ENCODE data around the gene NRXN2.

The NRXN2 gene

DNA sequence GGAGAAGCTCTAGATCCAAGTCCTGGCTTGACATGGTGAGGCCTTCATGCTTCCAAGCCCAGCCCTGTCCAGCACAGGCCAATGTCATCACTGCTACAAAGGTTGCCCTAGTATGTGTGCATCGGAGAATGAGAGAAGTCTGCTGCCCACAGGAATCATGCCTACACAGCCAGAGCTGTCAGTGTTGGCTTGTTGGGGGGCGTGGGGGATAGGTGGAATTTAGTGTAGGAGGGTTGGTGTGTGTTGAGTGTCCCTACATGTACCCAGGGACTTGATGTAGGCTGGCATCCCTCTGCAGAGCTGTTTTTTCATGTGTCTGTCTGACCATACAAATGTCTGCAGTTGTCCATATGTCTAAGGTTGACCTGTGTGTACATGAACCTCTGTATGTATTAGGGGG, 94.4 kb downstream of the NRXN2 start:
- Histone ChIP-seq H3K9me3 (ENCODE audit: control insufficient read depth, insufficient read depth, low read depth, low read length) (no peaks in the 10 kb centered on the region), H3K27ac (ENCODE audit: extremely low read depth, low read depth, low read length) (no peak overlapping the region), H3K4me3 (ENCODE audit: low read depth, low read length) (no peak overlapping the region), H3K4me1 (ENCODE audit: control insufficient read depth, insufficient read depth, low read length) (no peaks in the 10 kb centered on the region), H3K36me3 (ENCODE audit: control insufficient read depth in 2 of 2, insufficient read depth in 1 of 2, low read length in 2 of 2) (no peaks in the 10 kb centered on the region)
- ChIA-PET POLR2A (no interaction called here), CTCF (no interaction called here)
- peak; percentile 62 for TF ChIP-seq ZFHX2 (tag by site-specific recombination; conservative IDR thresholded peaks at IDR 0.05)
- peak; percentile 73 for TF ChIP-seq EGR2 (tag by site-specific recombination; IDR thresholded peaks at IDR 0.05; ENCODE audit: low read depth)
- no peak for TF ChIP-seq ZNF175 (tag by site-specific recombination; IDR thresholded peaks at IDR 0.05)
- TF ChIP-seq ZEB2 (tag by site-specific recombination; IDR thresholded peaks at IDR 0.05): no peak

DNA sequence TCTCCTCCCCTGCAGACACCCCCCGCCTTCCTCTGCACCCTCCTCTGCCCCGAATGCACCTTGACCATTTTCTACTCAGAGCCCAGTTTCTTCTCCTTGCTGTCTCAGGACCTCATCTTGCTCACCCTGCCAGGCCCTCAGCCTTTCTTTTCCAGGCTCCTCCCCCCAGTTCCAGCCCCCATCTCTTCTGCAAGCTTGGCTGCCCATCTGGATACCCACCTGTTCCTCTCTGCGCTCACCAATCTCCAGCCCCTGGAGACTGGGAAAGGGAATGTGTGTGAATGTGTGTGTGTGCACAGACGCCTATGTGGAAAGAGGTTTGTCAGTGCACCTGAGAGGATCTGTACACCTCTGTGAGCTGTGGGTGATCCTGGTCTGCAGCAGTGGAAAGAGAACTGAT, 95.6 kb downstream of the NRXN2 start:
- Histone ChIP-seq H3K9me3 (ENCODE audit: control insufficient read depth, insufficient read depth, low read depth, low read length) (no peaks in the 10 kb centered on the region), H3K4me3 (ENCODE audit: low read depth, low read length) (no peak overlapping the region), H3K4me1 (ENCODE audit: control insufficient read depth, insufficient read depth, low read length) (no peaks in the 10 kb centered on the region), H3K36me3 (ENCODE audit: control insufficient read depth in 2 of 2, insufficient read depth in 1 of 2, low read length in 2 of 2) (no peaks in the 10 kb centered on the region), H3K27ac (ENCODE audit: extremely low read depth, low read depth, low read length) (no peak overlapping the region)
- TF ChIP-seq, protein P1, sequence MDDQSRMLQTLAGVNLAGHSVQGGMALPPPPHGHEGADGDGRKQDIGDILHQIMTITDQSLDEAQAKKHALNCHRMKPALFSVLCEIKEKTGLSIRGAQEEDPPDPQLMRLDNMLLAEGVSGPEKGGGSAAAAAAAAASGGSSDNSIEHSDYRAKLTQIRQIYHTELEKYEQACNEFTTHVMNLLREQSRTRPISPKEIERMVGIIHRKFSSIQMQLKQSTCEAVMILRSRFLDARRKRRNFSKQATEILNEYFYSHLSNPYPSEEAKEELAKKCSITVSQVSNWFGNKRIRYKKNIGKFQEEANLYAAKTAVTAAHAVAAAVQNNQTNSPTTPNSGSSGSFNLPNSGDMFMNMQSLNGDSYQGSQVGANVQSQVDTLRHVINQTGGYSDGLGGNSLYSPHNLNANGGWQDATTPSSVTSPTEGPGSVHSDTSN (CRISPR knock-in tag; IDR thresholded peaks at IDR 0.05): no peak
- TF ChIP-seq ZSCAN30 (tag by site-specific recombination; IDR thresholded peaks at IDR 0.05) (no peak), SCRT1 (tag by site-specific recombination; IDR thresholded peaks at IDR 0.05; ENCODE audit: borderline replicate concordance) (no peak), ZNF658 (tag by site-specific recombination; IDR thresholded peaks at IDR 0.05) (no peak), ZNF146 (tag by site-specific recombination; IDR thresholded peaks at IDR 0.05) (no peak), HOXC10 (CRISPR knock-in tag; IDR thresholded peaks at IDR 0.05) (no peak), ZNF624 (tag by site-specific recombination; IDR thresholded peaks at IDR 0.05) (no peak), ZNF2 (tag by site-specific recombination; IDR thresholded peaks at IDR 0.05) (no peak)
- TF ChIP-seq, protein P2, sequence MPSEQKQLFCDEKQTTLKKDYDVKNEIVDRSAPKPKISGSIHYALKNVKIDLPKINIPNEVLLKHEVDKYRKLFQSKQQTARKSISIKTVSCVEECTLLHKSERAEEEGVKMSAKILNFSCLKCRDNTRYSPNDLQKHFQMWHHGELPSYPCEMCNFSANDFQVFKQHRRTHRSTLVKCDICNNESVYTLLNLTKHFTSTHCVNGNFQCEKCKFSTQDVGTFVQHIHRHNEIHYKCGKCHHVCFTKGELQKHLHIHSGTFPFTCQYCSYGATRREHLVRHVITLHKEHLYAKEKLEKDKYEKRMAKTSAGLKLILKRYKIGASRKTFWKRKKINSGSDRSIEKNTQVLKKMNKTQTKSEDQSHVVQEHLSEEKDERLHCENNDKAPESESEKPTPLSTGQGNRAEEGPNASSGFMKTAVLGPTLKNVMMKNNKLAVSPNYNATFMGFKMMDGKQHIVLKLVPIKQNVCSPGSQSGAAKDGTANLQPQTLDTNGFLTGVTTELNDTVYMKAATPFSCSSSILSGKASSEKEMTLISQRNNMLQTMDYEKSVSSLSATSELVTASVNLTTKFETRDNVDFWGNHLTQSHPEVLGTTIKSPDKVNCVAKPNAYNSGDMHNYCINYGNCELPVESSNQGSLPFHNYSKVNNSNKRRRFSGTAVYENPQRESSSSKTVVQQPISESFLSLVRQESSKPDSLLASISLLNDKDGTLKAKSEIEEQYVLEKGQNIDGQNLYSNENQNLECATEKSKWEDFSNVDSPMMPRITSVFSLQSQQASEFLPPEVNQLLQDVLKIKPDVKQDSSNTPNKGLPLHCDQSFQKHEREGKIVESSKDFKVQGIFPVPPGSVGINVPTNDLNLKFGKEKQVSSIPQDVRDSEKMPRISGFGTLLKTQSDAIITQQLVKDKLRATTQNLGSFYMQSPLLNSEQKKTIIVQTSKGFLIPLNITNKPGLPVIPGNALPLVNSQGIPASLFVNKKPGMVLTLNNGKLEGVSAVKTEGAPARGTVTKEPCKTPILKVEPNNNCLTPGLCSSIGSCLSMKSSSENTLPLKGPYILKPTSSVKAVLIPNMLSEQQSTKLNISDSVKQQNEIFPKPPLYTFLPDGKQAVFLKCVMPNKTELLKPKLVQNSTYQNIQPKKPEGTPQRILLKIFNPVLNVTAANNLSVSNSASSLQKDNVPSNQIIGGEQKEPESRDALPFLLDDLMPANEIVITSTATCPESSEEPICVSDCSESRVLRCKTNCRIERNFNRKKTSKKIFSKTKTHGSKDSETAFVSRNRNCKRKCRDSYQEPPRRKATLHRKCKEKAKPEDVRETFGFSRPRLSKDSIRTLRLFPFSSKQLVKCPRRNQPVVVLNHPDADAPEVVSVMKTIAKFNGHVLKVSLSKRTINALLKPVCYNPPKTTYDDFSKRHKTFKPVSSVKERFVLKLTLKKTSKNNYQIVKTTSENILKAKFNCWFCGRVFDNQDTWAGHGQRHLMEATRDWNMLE (tag by site-specific recombination; conservative IDR thresholded peaks at IDR 0.05; ENCODE audit: low read depth): no peak
- TF ChIP-seq, protein P3, sequence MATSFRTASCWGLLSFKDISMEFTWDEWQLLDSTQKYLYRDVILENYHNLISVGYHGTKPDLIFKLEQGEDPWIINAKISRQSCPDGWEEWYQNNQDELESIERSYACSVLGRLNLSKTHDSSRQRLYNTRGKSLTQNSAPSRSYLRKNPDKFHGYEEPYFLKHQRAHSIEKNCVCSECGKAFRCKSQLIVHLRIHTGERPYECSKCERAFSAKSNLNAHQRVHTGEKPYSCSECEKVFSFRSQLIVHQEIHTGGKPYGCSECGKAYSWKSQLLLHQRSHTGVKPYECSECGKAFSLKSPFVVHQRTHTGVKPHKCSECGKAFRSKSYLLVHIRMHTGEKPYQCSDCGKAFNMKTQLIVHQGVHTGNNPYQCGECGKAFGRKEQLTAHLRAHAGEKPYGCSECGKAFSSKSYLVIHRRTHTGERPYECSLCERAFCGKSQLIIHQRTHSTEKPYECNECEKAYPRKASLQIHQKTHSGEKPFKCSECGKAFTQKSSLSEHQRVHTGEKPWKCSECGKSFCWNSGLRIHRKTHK (tag by site-specific recombination; IDR thresholded peaks at IDR 0.05): no peak
- ChIA-PET CTCF (interaction anchor here (0.7 kb wide), 1 partner anchor 483 kb away, joined by 3 read pairs; no protein-coding TSS in a partner anchor), POLR2A (no interaction called here)

DNA sequence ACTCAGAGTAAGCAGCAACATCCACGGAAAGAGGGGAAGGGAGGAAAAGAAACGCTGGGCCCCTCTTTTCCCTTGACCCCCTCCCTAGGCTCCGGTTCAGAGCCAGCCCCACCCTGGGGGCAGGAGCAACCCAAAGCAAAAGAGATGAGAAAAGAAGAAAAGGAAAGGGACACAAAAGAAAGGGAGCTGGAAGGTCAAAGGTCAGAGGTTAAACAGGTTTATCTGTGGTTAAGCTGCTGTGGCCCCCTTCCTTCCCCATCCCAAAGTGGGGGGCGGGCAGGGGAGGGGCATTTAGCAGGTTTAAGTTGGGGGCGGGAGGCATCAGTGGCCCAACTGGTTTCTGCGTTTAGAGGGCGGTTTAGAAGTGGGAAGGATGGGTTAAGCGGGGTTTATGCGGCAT, 96.4 kb downstream of the NRXN2 start:
- no peak overlapping the region for H3K27ac ChIP-seq (ENCODE audit: extremely low read depth, low read depth, low read length)
- ChIA-PET CTCF (no interaction called here), POLR2A (no interaction called here)
- H3K9me3 ChIP-seq (ENCODE audit: control insufficient read depth, insufficient read depth, low read depth, low read length): no peaks in the 10 kb centered on the region
- H3K4me3 ChIP-seq (ENCODE audit: low read depth, low read length): no peak overlapping the region
- no peaks in the 10 kb centered on the region for H3K36me3 ChIP-seq (ENCODE audit: control insufficient read depth in 2 of 2, insufficient read depth in 1 of 2, low read length in 2 of 2)
- H3K4me1 ChIP-seq (ENCODE audit: control insufficient read depth, insufficient read depth, low read length): no peaks in the 10 kb centered on the region
- TF ChIP-seq GFI1B (tag by site-specific recombination; IDR thresholded peaks at IDR 0.05): no peak
- no peak for TF ChIP-seq EGR2 (tag by site-specific recombination; IDR thresholded peaks at IDR 0.05; ENCODE audit: low read depth)
- TF ChIP-seq KLF9 (tag by site-specific recombination; IDR thresholded peaks at IDR 0.05; ENCODE audit: low read depth): no peak
- TF ChIP-seq, protein P4, sequence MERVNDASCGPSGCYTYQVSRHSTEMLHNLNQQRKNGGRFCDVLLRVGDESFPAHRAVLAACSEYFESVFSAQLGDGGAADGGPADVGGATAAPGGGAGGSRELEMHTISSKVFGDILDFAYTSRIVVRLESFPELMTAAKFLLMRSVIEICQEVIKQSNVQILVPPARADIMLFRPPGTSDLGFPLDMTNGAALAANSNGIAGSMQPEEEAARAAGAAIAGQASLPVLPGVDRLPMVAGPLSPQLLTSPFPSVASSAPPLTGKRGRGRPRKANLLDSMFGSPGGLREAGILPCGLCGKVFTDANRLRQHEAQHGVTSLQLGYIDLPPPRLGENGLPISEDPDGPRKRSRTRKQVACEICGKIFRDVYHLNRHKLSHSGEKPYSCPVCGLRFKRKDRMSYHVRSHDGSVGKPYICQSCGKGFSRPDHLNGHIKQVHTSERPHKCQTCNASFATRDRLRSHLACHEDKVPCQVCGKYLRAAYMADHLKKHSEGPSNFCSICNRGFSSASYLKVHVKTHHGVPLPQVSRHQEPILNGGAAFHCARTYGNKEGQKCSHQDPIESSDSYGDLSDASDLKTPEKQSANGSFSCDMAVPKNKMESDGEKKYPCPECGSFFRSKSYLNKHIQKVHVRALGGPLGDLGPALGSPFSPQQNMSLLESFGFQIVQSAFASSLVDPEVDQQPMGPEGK (tag by site-specific recombination; IDR thresholded peaks at IDR 0.05): no peak
- no peak for TF ChIP-seq ZNF211 (tag by site-specific recombination; IDR thresholded peaks at IDR 0.05; ENCODE audit: low read depth)
- TF ChIP-seq ZNF350 (tag by site-specific recombination; IDR thresholded peaks at IDR 0.05): no peak
- TF ChIP-seq ZNF311 (tag by site-specific recombination; IDR thresholded peaks at IDR 0.05; ENCODE audit: borderline replicate concordance): no peak
